Progenitor cell of endocrine pancreas (in vitro differentiated cells): ENCODE data around the gene AGBL5. TPM values are rescaled to one million over a fixed set of nuclear protein-coding genes. Genes with fewer than 3 reads are reported as not detected.
A peak's percentile ranks its signal among the peaks of the same experiment; 100 is the strongest.

Experiments
- DNase-seq: peaks from one replicate; pipeline ENCODE4 v3.0.0; 2021; ENCODE audit warnings: low spot score; ENCODE audit not compliant: unreplicated experiment
- H3K27ac Mint-ChIP-seq: 2 replicates; pipeline ENCODE4 v1.8.0; 2021; ENCODE audit warnings: mild to moderate bottlenecking, moderate library complexity, mixed read lengths
- H3K27me3 Mint-ChIP-seq: 2 replicates; pipeline ENCODE4 v1.8.0; 2021; ENCODE audit warnings: mixed read lengths
- H3K36me3 Mint-ChIP-seq: 2 replicates; pipeline ENCODE4 v1.8.0; 2022; ENCODE audit warnings: mixed read lengths; ENCODE audit not compliant: insufficient read depth
- H3K4me1 Mint-ChIP-seq: 2 replicates; pipeline ENCODE4 v1.8.0; 2021; ENCODE audit warnings: low read depth, mixed read lengths
- H3K4me3 Mint-ChIP-seq: 2 replicates; pipeline ENCODE4 v1.8.0; 2021; ENCODE audit warnings: low read depth, mild to moderate bottlenecking, moderate library complexity, mixed read lengths
- H3K9me3 Mint-ChIP-seq: 2 replicates; pipeline ENCODE4 v1.8.0; 2021; ENCODE audit warnings: low read depth, mixed read lengths
- total RNA-seq: library from RNA; stranded (reverse); gene quantifications from 2 replicates; pipeline ENCODE4 v1.2.1, GENCODE V29; 2021
- TF ChIP-seq, protein P1 (sequence below): fragments of 200-600 bp; sonication (generic); IDR thresholded peaks from one replicate; pipeline ENCODE4 v1.5.0; 2021; ENCODE audit warnings: antibody characterized with exemption, mild to moderate bottlenecking; ENCODE audit not compliant: unreplicated experiment

Gene AGBL5
- total RNA-seq, 1 donor from 2014 or later, result 60.2 TPM

DNA sequence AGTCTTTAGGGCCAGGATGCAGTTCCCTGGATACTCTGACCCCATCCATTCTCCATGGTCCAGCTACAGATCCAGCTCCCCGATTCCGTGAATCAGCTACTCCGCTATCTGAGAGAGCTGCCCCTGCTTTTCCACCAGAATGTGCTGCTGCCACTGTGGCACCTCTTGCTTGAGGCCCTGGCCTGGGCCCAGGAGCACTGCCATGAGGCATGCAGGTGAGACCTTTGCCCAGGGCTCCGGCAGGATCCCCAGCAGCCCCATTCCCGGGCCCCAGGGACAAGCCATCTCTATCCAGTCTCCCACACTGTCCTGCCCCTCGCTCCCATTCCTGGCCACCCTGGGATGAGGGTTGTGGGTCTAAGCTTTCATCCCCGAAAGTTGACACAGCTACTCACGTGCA is 11.2 kb upstream of the AGBL5 start:
- Mint-ChIP-seq H3K9me3 (no peaks in the 10 kb centered on the region), H3K4me1 (no peaks in the 10 kb centered on the region), H3K27ac (no peak overlapping the region), H3K4me3 (no peak overlapping the region), H3K36me3 (peaks cover 13% of the 10 kb centered on the region), H3K27me3 (no peaks in the 10 kb centered on the region)
- TF ChIP-seq, protein P1, sequence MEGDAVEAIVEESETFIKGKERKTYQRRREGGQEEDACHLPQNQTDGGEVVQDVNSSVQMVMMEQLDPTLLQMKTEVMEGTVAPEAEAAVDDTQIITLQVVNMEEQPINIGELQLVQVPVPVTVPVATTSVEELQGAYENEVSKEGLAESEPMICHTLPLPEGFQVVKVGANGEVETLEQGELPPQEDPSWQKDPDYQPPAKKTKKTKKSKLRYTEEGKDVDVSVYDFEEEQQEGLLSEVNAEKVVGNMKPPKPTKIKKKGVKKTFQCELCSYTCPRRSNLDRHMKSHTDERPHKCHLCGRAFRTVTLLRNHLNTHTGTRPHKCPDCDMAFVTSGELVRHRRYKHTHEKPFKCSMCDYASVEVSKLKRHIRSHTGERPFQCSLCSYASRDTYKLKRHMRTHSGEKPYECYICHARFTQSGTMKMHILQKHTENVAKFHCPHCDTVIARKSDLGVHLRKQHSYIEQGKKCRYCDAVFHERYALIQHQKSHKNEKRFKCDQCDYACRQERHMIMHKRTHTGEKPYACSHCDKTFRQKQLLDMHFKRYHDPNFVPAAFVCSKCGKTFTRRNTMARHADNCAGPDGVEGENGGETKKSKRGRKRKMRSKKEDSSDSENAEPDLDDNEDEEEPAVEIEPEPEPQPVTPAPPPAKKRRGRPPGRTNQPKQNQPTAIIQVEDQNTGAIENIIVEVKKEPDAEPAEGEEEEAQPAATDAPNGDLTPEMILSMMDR, result no peak
- DNase-seq, result no peak

DNA sequence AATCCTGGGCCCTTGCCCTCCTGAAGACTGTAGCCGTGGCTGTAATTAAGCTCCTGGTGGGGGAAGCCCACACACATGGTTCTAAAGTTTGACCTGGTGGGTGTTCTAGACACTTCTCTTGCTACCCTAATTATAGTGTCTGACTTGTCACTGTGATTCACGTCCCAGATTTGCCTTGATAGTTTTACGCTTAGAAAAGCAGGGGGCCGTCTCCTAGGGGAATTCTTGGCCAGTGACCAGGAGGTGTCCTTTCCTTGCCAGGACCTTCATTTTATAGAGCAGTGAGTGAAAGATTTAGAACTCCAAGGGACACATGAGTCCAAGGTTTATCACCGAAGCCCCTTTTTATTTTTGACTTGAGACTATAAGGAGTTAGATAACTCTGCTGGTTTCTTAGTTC is 9.7 kb upstream of the AGBL5 start:
- Mint-ChIP-seq H3K4me3 (no peak overlapping the region), H3K36me3 (peaks cover 11% of the 10 kb centered on the region), H3K27me3 (no peaks in the 10 kb centered on the region), H3K4me1 (no peaks in the 10 kb centered on the region), H3K27ac (no peak overlapping the region), H3K9me3 (no peaks in the 10 kb centered on the region)
- no peak for DNase-seq
- TF ChIP-seq, protein P1, result no peak

DNA sequence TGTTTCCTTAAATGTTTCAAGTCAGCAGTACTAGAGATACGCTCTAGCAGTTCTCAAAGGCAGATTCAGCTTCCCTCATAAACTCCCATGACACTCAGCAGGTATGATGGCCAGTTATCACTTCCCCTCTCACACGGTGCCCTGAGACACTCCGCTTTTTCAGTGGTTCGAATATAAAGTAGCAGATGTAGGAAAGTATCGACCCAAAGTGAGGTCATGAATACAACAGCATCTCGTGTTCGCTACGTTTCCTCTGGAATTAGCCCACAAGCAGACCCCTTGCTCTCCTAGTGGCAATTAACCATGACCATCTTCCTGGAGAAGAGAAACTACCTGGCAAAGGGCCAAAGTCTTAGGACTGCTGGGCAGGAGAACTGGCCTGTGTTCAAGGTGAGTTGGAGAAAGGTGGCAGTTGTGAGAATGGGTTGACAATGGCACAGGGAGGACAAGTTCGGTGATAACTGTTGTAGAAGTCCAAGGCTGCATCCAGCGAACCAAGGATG is 9.3 kb upstream of the AGBL5 start:
- H3K27ac Mint-ChIP-seq, result no peak overlapping the region
- H3K4me1 Mint-ChIP-seq, result no peaks in the 10 kb centered on the region

DNA sequence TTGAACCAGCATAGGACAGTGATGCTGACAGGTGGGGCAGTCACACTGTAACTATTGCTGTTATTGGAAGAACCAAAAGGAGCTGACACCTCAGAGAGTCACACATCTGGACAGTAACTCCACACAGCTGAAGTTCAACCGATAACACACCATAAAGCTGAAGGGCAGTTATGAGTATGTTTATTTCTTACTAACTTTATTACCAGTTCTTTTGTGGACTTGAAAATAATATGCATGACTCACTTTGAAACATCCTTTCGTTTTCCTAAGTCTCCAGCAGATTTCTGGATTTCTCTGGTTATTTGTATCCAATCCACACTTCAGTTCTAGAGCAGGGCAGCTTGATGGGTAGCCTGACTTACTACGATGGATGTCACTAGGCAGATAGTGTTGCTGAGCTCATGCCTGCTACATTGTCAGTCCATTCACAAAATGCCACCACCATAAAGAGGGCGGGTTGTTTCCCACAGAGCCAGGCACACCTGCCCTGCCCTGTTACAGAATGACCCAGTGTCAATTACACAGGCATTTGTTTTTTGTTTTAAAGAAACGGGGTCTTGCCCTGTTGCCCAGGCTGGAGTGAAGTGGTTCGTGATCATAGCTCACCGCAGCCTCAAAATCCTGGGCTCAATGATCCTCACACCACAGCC is 8.4 kb upstream of the AGBL5 start:
- TF ChIP-seq, protein P1, result no peak
- Mint-ChIP-seq H3K9me3 (no peaks in the 10 kb centered on the region), H3K27me3 (no peaks in the 10 kb centered on the region), H3K4me1 (no peaks in the 10 kb centered on the region), H3K27ac (no peak overlapping the region), H3K4me3 (no peak overlapping the region), H3K36me3 (peaks cover 11% of the 10 kb centered on the region)
- DNase-seq, result no peak

More for the DNA sequence above, 9.3 kb upstream of the AGBL5 start:
- Mint-ChIP-seq H3K4me3 (no peak overlapping the region), H3K9me3 (no peaks in the 10 kb centered on the region), H3K27me3 (no peaks in the 10 kb centered on the region), H3K36me3 (peaks cover 11% of the 10 kb centered on the region)
- TF ChIP-seq, protein P1, result no peak
- DNase-seq, result no peak

DNA sequence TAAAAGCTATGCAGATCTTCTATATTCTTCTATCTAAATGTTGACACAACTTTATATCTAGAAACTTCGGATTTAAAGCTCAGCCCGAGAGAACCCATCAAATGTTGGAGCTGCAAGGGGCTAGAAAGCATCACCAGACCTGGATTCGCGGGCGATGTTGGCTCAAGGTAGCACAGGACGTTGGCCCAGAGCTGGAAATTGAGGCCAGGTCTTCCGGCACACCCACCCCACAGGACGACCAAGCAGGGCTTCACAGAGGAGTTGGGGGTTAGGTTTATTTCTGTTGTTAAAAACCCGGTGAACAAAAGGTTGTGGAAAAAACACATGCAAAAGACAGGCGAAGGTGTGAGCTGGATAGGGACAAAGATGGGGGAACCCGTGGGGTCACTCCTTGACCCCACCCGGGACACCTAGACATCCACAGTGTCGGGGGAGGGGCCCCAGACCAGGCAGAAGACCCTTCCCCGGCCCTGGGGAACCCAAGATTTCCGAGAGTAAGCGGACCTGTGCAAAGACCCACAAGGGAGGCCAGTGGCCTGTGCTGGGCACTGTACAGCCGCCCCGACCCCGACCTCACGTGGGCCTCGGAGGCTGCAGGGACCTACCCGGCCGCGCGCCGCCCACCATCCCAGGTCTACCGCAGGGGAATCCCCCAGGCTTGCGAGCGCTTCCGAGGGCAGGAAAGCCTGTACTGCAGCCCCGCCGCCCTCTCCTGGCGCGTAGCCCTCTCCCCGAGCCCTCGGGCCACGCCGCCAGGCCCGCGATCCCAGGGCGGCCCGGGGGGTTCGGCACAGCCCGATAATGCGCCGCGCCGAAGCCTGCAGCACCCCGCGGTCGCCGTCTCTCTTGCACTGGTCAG is 1.8 kb upstream of the AGBL5 start:
- H3K4me3 Mint-ChIP-seq, result peak overlapping the region; percentile 93
- peak; percentile 48 for DNase-seq
- H3K4me1 Mint-ChIP-seq, result peaks cover 13% of the 10 kb centered on the region
- no peaks in the 10 kb centered on the region for H3K27me3 Mint-ChIP-seq
- H3K9me3 Mint-ChIP-seq, result no peaks in the 10 kb centered on the region
- TF ChIP-seq, protein P1, result no peak
- peaks cover 11% of the 10 kb centered on the region for H3K36me3 Mint-ChIP-seq
- peak overlapping the region; percentile 100 for H3K27ac Mint-ChIP-seq
